HG03565 (cell line): ENCODE measurements around the gene MYRF.
A peak's percentile ranks its signal among the peaks of the same experiment; 100 is the strongest.

Experiments used
- ATAC-seq: cut with Tn5 transposase; IDR thresholded peaks from one replicate; pipeline ENCODE4 v1.9.1; 2021; ENCODE audit warnings: mild to moderate bottlenecking, moderate library complexity; ENCODE audit not compliant: unreplicated experiment

The MYRF gene

GRCh38 chr11:61718621-61719302 is 33.7 kb upstream of the MYRF start:
- ATAC-seq, result no peak

- no peak for ATAC-seq
Observed at GRCh38 chr11:61719978-61720377, 32.5 kb upstream of the MYRF start.

GRCh38 chr11:61720597-61720996 is 31.8 kb upstream of the MYRF start:
- ATAC-seq, result no peak

- ATAC-seq, result no peak
Observed at GRCh38 chr11:61724437-61724836, 28.0 kb upstream of the MYRF start.

- no peak for ATAC-seq
Observed at GRCh38 chr11:61725781-61726231, 26.6 kb upstream of the MYRF start.

GRCh38 chr11:61726775-61727174 is 25.7 kb upstream of the MYRF start:
- no peak for ATAC-seq

GRCh38 chr11:61727401-61727811 is 25.0 kb upstream of the MYRF start:
- no peak for ATAC-seq

- ATAC-seq, result no peak
Observed at GRCh38 chr11:61728066-61728939, 24.1 kb upstream of the MYRF start.

- ATAC-seq, result no peak
Observed at GRCh38 chr11:61728940-61729219, 23.6 kb upstream of the MYRF start.

GRCh38 chr11:61730240-61730994 is 22.0 kb upstream of the MYRF start:
- no peak for ATAC-seq

- ATAC-seq, result no peak
Observed at GRCh38 chr11:61731211-61731951, 21.1 kb upstream of the MYRF start.

- no peak for ATAC-seq
Observed at GRCh38 chr11:61731952-61732675, 20.3 kb upstream of the MYRF start.

GRCh38 chr11:61732705-61733104 is 19.7 kb upstream of the MYRF start:
- ATAC-seq, result no peak

- peak; percentile 82 for ATAC-seq
Observed at GRCh38 chr11:61733120-61733978, 19.1 kb upstream of the MYRF start.

GRCh38 chr11:61734767-61735166 is 17.7 kb upstream of the MYRF start:
- ATAC-seq, result no peak

GRCh38 chr11:61735391-61735790 is 17.0 kb upstream of the MYRF start:
- no peak for ATAC-seq

GRCh38 chr11:61736310-61736709 is 16.1 kb upstream of the MYRF start:
- no peak for ATAC-seq

- ATAC-seq, result no peak
Observed at GRCh38 chr11:61737131-61737530, 15.3 kb upstream of the MYRF start.

GRCh38 chr11:61737636-61738386 is 14.6 kb upstream of the MYRF start:
- ATAC-seq, result no peak
